ENCODE measurements around the gene IL17RE.
A peak's percentile ranks its signal among the peaks of the same experiment; 100 is the strongest.

IL17RE gene

DNA sequence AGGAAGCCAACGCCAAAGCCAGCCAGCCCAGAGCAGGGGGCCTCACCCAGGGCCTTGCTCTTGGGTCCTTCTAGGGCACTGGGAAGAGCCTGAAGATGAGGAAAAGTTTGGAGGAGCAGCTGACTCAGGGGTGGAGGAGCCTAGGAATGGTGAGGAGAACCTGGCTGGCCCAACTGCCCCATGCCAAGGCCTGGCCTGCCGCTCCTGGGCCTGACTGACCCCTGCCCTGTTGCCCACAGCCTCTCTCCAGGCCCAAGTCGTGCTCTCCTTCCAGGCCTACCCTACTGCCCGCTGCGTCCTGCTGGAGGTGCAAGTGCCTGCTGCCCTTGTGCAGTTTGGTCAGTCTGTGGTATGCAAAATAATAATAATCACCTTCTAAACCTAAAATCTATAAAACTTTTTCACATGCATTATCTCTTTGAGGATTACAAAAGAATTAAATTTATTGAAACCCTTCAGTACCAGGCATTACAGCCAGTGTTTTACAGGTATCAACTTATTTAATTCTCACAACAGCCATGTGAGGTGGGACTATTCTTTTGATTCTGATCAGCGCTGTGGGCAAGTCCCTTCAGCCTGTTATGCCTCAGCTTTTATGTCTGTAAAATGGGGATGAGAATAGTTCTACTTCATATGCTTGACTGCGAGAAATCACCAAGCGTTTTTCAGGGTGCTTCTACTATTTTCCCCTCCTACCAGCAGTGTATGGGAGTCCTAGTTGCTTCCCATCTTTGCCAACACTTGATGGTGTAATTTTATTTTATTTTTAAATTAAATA, 15.8 kb downstream of the IL17RE start:
- H3K4me1 ChIP-seq (ENCODE audit: insufficient read depth, poor library complexity, severe bottlenecking), result peaks cover 6% of the 10 kb centered on the region
- TF ChIP-seq, protein P1, sequence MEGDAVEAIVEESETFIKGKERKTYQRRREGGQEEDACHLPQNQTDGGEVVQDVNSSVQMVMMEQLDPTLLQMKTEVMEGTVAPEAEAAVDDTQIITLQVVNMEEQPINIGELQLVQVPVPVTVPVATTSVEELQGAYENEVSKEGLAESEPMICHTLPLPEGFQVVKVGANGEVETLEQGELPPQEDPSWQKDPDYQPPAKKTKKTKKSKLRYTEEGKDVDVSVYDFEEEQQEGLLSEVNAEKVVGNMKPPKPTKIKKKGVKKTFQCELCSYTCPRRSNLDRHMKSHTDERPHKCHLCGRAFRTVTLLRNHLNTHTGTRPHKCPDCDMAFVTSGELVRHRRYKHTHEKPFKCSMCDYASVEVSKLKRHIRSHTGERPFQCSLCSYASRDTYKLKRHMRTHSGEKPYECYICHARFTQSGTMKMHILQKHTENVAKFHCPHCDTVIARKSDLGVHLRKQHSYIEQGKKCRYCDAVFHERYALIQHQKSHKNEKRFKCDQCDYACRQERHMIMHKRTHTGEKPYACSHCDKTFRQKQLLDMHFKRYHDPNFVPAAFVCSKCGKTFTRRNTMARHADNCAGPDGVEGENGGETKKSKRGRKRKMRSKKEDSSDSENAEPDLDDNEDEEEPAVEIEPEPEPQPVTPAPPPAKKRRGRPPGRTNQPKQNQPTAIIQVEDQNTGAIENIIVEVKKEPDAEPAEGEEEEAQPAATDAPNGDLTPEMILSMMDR (IDR thresholded peaks at IDR 0.05; ENCODE audit: poor library complexity, severe bottlenecking), result no peak
- DNase-seq (ENCODE audit: low spot score) (no peak), ATAC-seq (ENCODE audit: low read depth) (no peak)
- H3K27me3 ChIP-seq (ENCODE audit: insufficient read depth, poor library complexity, severe bottlenecking), result no peaks in the 10 kb centered on the region
- no peak overlapping the region for H3K27ac ChIP-seq (ENCODE audit: poor library complexity, severe bottlenecking)
- H3K36me3 ChIP-seq (ENCODE audit: low read depth), result peaks cover 9% of the 10 kb centered on the region; the same call in 1 of the 2 replicates
- H3K9me3 ChIP-seq (ENCODE audit: severe bottlenecking), result no peaks in the 10 kb centered on the region
- no peak overlapping the region for H3K4me3 ChIP-seq (ENCODE audit: severe bottlenecking)

DNA sequence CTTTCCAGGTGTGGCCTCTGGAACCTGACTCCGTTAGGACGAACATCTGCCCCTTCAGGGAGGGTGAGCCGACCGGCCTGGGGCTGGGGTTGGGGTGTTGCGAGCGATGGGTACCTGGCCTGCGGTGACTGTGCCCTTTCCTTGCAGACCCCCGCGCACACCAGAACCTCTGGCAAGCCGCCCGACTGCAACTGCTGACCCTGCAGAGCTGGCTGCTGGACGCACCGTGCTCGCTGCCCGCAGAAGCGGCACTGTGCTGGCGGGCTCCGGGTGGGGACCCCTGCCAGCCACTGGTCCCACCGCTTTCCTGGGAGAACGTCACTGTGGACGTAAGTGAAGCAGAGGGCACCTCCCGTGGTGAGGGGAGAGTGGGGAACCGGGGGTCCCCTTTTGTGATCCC, 25.5 kb downstream of the IL17RE start:
- Histone ChIP-seq H3K9me3 (ENCODE audit: severe bottlenecking) (no peaks in the 10 kb centered on the region), H3K36me3 (ENCODE audit: low read depth) (no peaks in the 10 kb centered on the region), H3K27me3 (ENCODE audit: insufficient read depth, poor library complexity, severe bottlenecking) (no peaks in the 10 kb centered on the region), H3K4me3 (ENCODE audit: severe bottlenecking) (no peak overlapping the region), H3K27ac (ENCODE audit: poor library complexity, severe bottlenecking) (no peak overlapping the region), H3K4me1 (ENCODE audit: insufficient read depth, poor library complexity, severe bottlenecking) (peaks cover 4% of the 10 kb centered on the region)
- ATAC-seq (ENCODE audit: low read depth) (no peak), DNase-seq (ENCODE audit: low spot score) (no peak)
- TF ChIP-seq, protein P1 (IDR thresholded peaks at IDR 0.05; ENCODE audit: poor library complexity, severe bottlenecking), result no peak

DNA sequence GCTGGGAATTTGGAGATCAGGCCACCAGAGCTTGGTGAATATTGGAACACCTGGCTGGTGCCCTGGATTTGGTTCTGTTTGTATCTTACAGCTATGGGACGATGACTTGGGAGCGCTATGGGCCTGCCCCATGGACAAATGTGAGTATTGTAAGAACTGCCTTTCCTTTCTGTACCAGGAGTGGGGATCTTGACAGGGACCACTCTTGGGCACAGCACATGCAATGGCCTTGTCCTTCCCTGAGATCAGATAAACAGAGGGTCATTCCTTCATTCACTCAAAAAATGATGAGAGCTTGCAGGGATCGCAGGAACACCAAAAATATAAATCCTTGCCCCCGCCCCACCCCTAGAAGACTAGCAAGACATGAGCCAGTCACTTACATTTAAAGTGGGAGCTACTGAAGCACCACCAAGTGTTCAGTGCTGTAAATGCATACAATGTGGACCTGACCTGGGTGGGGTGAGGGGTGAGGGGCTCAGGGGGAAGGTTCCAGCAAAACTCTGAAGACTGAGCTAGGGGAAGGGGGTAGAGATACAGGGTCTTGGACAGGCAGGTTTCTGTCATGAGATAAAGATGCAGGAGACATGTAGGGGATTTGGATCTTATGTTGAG, 28.3 kb downstream of the IL17RE start:
- H3K4me1 ChIP-seq (ENCODE audit: insufficient read depth, poor library complexity, severe bottlenecking), result peaks cover 12% of the 10 kb centered on the region
- no peak overlapping the region for H3K4me3 ChIP-seq (ENCODE audit: severe bottlenecking)
- no peaks in the 10 kb centered on the region for H3K27me3 ChIP-seq (ENCODE audit: insufficient read depth, poor library complexity, severe bottlenecking)
- ATAC-seq (ENCODE audit: low read depth) (no peak), DNase-seq (ENCODE audit: low spot score) (no peak)
- no peak overlapping the region for H3K27ac ChIP-seq (ENCODE audit: poor library complexity, severe bottlenecking)
- no peaks in the 10 kb centered on the region for H3K9me3 ChIP-seq (ENCODE audit: severe bottlenecking)
- TF ChIP-seq, protein P1 (IDR thresholded peaks at IDR 0.05; ENCODE audit: poor library complexity, severe bottlenecking), result peak; percentile 16
- peaks cover 7% of the 10 kb centered on the region for H3K36me3 ChIP-seq (ENCODE audit: low read depth)

DNA sequence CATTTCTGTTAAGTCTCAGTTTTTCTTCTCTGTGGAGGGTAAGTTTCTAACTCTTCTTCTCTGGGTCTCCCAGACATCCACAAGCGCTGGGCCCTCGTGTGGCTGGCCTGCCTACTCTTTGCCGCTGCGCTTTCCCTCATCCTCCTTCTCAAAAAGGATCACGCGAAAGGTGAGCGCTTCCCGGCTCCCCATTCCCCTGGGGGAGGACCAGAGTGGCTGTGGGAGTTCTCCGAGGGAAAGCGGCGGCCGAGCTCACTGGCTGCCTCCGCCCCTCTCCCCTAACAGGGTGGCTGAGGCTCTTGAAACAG, 29.8 kb downstream of the IL17RE start:
- H3K4me3 ChIP-seq (ENCODE audit: severe bottlenecking), result peak overlapping the region; percentile 58
- peak overlapping the region; percentile 83 for H3K27ac ChIP-seq (ENCODE audit: poor library complexity, severe bottlenecking)
- H3K4me1 ChIP-seq (ENCODE audit: insufficient read depth, poor library complexity, severe bottlenecking), result peaks cover 15% of the 10 kb centered on the region
- H3K36me3 ChIP-seq (ENCODE audit: low read depth), result peaks cover 23% of the 10 kb centered on the region
- H3K27me3 ChIP-seq (ENCODE audit: insufficient read depth, poor library complexity, severe bottlenecking), result no peaks in the 10 kb centered on the region
- no peak for ATAC-seq (ENCODE audit: low read depth)
- TF ChIP-seq, protein P1 (IDR thresholded peaks at IDR 0.05; ENCODE audit: poor library complexity, severe bottlenecking), result no peak
- DNase-seq (ENCODE audit: low spot score), result no peak
- no peaks in the 10 kb centered on the region for H3K9me3 ChIP-seq (ENCODE audit: severe bottlenecking)
